DOHH2 (cell line): ENCODE data around the gene ABCD2.

Source experiments
- H3F3A ChIP-seq: fragments of 200-600 bp; sonication (generic), shearing (Covaris generic); 2 replicates; pipeline ENCODE4 v1.6.0; 2016; ENCODE audit warnings: antibody characterized with exemption, mild to moderate bottlenecking; ENCODE audit not compliant: control insufficient read depth, insufficient read depth
- H3K27ac ChIP-seq: fragments of 200-600 bp; sonication (generic); 2 replicates; pipeline ENCODE4 v1.5.1; 2014; ENCODE audit warnings: low read depth, mild to moderate bottlenecking, low read length, moderate library complexity
- H3K27me3 ChIP-seq: fragments of 200-600 bp; sonication (generic); 2 replicates; pipeline ENCODE4 v1.6.1; 2014; ENCODE audit warnings: mild to moderate bottlenecking, low read length, mixed read lengths; ENCODE audit not compliant: control insufficient read depth
- H3K36me3 ChIP-seq: fragments of 200-600 bp; sonication (generic); 2 replicates; pipeline ENCODE4 v1.6.1; 2014; ENCODE audit warnings: mild to moderate bottlenecking, low read length, moderate library complexity, mixed read lengths; ENCODE audit not compliant: control insufficient read depth
- H3K4me1 ChIP-seq: fragments of 200-600 bp; sonication (generic); 2 replicates; pipeline ENCODE4 v1.6.1; 2014; ENCODE audit warnings: mild to moderate bottlenecking, low read length, mixed read lengths; ENCODE audit not compliant: control insufficient read depth
- H3K4me2 ChIP-seq: fragments of 200-600 bp; sonication (generic); 2 replicates; pipeline ENCODE4 v1.6.0; 2014; ENCODE audit warnings: mild to moderate bottlenecking, low read length, moderate library complexity
- H3K4me3 ChIP-seq: fragments of 200-600 bp; sonication (generic); 2 replicates; pipeline ENCODE4 v1.5.1; 2014; ENCODE audit warnings: mild to moderate bottlenecking, low read length, mixed read lengths
- H3K79me2 ChIP-seq: fragments of 200-600 bp; sonication (generic); 2 replicates; pipeline ENCODE4 v1.6.1; 2014; ENCODE audit warnings: mild to moderate bottlenecking, low read length, mixed read lengths; ENCODE audit not compliant: control insufficient read depth
- H3K9me2 ChIP-seq: fragments of 200-600 bp; sonication (generic); replicated peaks from 2 replicates; pipeline ENCODE4 v1.6.1; 2014; ENCODE audit warnings: mild to moderate bottlenecking, low read length, mixed read lengths; ENCODE audit not compliant: control insufficient read depth
- H3K9me3 ChIP-seq: fragments of 200-600 bp; sonication (generic); 2 replicates; pipeline ENCODE4 v1.6.1; 2014; ENCODE audit warnings: antibody characterized with exemption, low read length, mixed read lengths; ENCODE audit not compliant: control insufficient read depth, insufficient read depth
- H4K20me1 ChIP-seq: fragments of 200-600 bp; sonication (generic); 2 replicates; pipeline ENCODE4 v1.6.0; 2014; ENCODE audit warnings: low read depth, mild to moderate bottlenecking, antibody characterized with exemption, low read length, moderate library complexity; ENCODE audit not compliant: control insufficient read depth, insufficient read depth
- EZH2phosphoT487 ChIP-seq: fragments of 200-600 bp; sonication (generic); IDR thresholded peaks from 2 replicates; pipeline ENCODE4 v1.6.1; 2017; ENCODE audit warnings: borderline replicate concordance, mild to moderate bottlenecking, antibody characterized with exemption, low read length, moderate library complexity, mixed read lengths
- TF ChIP-seq, protein P1 (sequence below): fragments of 200-600 bp; sonication (generic); IDR thresholded peaks from one replicate; pipeline ENCODE4 v1.5.1; 2014; ENCODE audit warnings: antibody characterized with exemption, mild to moderate bottlenecking, low read depth, low read length; ENCODE audit not compliant: poor library complexity, severe bottlenecking

ABCD2 gene

DNA sequence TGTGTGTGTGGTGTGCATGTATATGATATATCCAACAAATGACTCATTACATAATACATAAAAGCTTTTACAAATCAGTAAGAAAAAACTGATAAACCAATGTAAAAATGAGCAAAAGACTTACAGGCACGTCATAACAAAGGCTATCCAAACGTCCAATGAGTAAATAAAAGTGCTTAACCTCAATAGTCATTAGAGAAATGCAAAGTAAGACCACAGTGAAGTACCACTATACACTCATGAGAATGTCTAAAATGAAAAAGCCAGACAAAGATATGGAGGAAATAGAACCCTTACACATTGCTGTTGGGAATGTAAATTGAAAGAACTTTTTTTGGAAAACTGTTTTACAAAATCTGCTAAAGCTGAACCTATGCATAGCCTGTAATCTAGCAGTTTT lies 7.8 kb downstream of the ABCD2 start:
- TF ChIP-seq EZH2phosphoT487, result no peak
- TF ChIP-seq, protein P1, sequence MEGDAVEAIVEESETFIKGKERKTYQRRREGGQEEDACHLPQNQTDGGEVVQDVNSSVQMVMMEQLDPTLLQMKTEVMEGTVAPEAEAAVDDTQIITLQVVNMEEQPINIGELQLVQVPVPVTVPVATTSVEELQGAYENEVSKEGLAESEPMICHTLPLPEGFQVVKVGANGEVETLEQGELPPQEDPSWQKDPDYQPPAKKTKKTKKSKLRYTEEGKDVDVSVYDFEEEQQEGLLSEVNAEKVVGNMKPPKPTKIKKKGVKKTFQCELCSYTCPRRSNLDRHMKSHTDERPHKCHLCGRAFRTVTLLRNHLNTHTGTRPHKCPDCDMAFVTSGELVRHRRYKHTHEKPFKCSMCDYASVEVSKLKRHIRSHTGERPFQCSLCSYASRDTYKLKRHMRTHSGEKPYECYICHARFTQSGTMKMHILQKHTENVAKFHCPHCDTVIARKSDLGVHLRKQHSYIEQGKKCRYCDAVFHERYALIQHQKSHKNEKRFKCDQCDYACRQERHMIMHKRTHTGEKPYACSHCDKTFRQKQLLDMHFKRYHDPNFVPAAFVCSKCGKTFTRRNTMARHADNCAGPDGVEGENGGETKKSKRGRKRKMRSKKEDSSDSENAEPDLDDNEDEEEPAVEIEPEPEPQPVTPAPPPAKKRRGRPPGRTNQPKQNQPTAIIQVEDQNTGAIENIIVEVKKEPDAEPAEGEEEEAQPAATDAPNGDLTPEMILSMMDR, result no peak
- Histone ChIP-seq H3K4me3 (no peak overlapping the region), H3K4me2 (no peak overlapping the region), H3K79me2 (no peaks in the 10 kb centered on the region), H3K4me1 (no peaks in the 10 kb centered on the region), H3K9me2 (no peaks in the 10 kb centered on the region), H4K20me1 (no peaks in the 10 kb centered on the region), H3K36me3 (no peaks in the 10 kb centered on the region), H3K27me3 (no peaks in the 10 kb centered on the region), H3K27ac (no peak overlapping the region), H3K9me3 (no peaks in the 10 kb centered on the region), H3F3A (no peaks in the 10 kb centered on the region)

GRCh38 chr12:39610436-39611025 lies 9.1 kb downstream of the ABCD2 start:
- no peaks in the 10 kb centered on the region for H3K9me2 ChIP-seq
- no peak overlapping the region for H3K27ac ChIP-seq
- H3K36me3 ChIP-seq, result no peaks in the 10 kb centered on the region
- TF ChIP-seq EZH2phosphoT487, result no peak
- TF ChIP-seq, protein P1, result no peak
- H3K4me1 ChIP-seq, result no peaks in the 10 kb centered on the region
- no peaks in the 10 kb centered on the region for H3K27me3 ChIP-seq
- no peaks in the 10 kb centered on the region for H3F3A ChIP-seq
- H3K9me3 ChIP-seq, result no peaks in the 10 kb centered on the region
- H3K79me2 ChIP-seq, result no peaks in the 10 kb centered on the region
- H3K4me3 ChIP-seq, result no peak overlapping the region
- H3K4me2 ChIP-seq, result no peak overlapping the region
- H4K20me1 ChIP-seq, result no peaks in the 10 kb centered on the region

- Histone ChIP-seq H3F3A (no peaks in the 10 kb centered on the region), H3K9me2 (no peaks in the 10 kb centered on the region), H3K4me3 (no peak overlapping the region), H3K27ac (no peak overlapping the region), H3K79me2 (no peaks in the 10 kb centered on the region), H3K4me2 (no peak overlapping the region), H3K27me3 (no peaks in the 10 kb centered on the region), H3K9me3 (no peaks in the 10 kb centered on the region), H3K4me1 (no peaks in the 10 kb centered on the region), H3K36me3 (no peaks in the 10 kb centered on the region), H4K20me1 (no peaks in the 10 kb centered on the region)
- TF ChIP-seq EZH2phosphoT487, result no peak
- TF ChIP-seq, protein P1, result no peak
Observed at GRCh38 chr12:39606712-39607423, 12.7 kb downstream of the ABCD2 start.
